ENCODE results near the gene LGALS3.

Gene LGALS3

GRCh38 chr14:55115460-55115859 lies 13.6 kb upstream of the LGALS3 start:
- DNase-seq, result no peak

DNA sequence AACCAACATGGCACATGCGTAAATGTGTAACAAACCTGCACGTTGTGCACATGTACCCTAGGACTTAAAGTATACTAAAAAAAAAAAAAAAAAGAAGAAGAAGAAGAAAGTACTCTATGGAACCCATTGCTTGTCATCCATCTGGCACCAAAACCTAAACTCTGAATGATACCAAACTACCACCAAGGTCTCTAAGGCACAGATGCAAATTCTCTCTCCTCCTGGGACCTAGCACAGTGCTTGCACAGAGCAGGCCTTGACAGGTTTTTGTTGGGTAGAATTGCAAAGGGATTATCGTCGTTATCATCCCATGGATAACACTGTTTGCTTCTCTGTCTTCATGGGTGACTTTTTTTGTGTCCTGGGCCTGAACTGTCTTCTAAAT lies 13.2 kb upstream of the LGALS3 start:
- no peak for DNase-seq

DNA sequence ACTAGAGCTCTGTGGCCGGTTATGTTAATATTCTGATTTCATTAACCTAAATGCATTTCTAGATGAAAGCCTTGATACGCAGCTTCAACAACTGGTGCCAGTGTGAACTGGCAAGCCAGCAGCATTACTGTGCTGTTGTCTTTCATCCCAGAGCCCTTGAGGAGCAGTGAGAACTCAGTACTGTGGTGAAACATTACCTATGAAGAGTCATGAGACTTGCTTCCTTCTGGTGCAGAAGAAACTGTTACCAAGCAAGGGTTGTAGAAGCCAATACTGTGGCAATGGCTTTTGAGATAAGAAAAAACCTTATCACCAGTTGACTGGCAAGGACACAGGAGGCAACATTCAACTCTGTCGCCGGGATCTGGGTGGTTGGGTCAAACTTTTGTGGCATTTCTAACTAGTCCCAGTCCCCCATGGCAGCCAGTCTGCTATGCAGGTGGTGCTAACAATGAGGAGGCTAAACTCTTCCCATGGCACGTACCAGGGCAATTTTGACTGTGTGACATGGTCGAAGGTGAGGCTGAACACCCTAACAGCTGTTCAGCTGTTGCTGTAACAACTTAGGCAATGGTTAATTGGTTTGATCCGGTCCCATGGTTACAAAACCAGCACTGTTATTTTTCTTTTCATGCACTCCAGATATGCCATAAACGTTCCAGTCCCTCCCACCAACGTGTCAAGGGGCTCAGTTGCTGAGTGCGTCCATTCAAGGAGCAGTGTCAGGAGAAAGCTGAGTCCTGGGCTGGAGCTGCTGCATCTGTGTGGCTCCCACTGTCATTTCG lies 12.6 kb upstream of the LGALS3 start:
- no peak for DNase-seq

DNA sequence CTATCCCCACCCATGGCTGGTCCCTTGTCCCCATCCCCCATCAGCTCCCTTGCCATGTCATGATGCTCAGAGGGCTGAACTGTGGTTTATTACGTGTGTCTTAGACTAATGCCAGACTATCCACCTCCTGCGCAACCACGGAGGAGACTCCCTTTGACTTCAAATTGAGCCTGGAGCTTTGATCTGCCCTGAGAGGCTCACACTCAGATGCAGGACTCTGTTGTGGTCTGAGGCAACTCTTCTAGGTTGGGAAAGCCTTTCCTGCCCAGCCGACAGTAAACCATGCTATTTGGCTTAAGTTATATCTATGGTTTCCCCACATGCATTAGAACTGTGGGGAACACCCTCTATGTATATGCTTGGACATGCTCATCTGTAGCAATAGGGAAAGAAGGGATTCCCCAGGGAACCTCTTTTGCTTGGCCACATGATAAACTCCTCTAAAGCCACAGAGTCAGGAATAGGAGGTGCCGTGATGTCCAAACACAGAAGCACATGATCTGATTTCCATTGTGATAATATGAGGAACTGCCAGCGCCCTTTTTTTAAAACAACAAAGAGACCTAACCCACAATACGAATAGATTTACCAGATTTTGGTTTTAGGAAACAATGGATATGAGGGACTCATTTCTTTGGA lies 11.1 kb upstream of the LGALS3 start:
- DNase-seq, result no peak

GRCh38 chr14:55118761-55119160 lies 10.3 kb upstream of the LGALS3 start:
- no peak for DNase-seq

- DNase-seq, result no peak
Observed at GRCh38 chr14:55120571-55121495, 8.2 kb upstream of the LGALS3 start.

DNA sequence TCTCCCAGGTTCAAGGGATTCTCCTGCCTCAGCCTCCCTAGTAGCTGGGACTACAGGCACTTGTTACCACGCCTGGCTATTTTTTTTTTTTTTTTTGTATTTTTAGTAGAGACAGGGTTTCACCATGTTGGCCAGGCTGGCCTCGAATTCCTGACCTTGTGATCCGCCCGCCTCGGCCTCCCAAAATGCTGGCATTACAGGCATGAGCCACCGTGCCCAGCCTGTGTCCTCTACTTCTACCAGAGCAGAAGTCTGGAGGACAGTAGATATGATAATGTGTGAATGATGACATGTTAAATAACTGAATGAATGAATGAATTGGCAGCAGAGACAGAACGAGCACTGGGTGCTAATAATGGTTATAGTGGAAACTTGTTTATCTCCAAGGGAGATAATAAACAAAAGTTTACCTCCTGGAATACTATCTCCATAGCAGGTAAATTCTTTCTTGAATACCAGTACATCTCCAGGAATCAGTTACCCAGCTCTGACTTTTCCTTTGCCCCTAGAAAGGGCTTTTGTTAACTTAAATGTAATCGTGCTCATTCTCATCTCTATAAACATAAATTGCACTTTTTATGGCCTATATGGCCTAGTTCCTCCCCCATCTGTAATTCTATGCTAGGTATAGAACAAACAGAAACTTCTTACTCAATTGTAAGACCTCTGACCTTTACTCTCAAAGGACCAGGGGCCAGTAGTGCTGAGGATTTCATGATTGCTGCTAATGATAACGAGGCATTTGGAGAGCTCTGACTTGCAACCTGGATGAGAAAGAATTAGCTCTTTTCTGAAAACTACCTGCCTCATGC lies 7.2 kb upstream of the LGALS3 start:
- DNase-seq, result no peak

GRCh38 chr14:55122440-55122986 lies 6.5 kb upstream of the LGALS3 start:
- no peak for DNase-seq

DNA sequence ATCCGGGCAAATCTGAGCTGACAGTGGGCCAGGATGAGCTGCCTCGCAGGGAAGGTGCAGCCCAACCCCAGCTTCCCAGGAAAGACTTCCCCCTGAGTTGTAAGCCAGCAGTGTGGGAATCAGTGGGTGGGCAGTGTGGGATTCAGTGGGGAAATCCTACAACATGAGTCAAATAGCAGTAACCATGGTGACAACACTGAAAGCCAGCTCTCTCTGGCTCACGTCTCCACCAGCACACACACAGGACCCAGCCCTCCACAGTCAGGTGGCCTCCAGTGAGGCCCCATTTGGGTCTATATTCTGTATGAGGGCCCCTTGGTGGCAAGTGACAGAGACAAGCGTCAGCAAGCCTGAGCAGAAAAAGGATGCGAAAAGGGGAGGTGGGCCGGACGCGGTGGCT lies 6.0 kb upstream of the LGALS3 start:
- no peak for DNase-seq

DNA sequence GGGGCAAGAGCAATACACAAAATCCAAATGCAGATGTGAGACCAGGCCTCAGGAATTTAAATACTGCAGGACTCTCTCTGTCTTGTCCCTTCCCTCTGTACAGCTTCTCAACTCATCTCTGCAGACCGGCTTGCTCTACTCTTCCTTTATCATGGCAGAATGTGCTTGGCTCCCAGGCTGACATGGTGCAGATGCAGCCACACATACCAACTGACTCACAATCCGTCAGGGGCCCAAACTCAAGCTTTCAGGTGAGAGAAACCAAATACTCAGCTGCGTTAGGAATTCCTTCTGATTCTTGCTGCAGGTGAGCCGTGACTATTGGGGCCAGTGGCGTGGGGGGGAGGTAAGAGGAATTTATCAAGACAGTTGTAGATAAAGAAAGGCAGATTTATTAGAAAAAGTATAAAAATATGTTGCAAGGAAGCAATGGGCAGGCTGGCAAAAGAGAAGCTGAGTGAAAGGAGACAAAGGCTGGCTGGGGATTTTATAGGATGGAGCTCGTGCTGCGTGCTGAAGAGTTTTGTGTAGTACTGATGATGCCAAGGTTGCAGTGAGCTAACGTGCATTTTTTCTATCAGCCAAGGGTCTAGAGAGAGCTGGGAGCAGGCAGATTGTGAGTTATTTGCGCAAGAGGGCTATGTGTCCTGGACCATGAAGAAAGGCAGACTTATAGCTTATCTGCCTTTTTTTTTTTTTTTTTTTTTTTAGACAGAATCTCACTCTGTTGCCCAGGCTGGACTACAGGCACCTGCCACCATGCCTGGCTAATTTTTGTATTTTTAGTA lies 5.0 kb upstream of the LGALS3 start:
- DNase-seq, result no peak

DNA sequence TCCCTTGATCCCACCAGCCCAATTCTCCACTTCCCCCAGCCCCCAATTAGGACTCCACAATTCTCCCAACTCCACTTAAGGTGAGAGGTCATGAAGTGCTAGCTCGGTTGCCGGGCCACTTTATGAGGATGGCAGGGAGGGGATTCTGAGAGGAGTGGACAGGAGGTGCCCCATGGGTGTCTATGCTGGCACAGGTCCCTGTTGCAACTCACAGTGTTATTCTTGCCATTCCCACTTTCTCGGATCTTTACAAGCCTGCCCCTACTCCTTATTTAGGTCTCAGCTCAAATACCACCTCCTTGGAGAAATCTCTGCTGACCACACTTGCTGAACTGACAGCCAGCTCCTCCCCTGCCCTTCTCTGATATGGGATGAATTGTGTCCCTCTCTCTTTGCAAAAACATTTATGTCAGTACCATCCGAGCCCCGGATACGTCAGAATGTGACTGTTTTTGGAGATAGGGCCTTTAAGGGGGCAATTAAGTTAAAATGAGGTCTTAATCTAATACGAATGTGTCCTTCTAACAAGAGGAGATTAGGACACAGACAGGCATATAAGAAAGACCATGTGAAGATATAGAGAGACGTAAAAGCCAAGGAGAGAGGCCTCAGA lies 4.2 kb upstream of the LGALS3 start:
- DNase-seq, result no peak

DNA sequence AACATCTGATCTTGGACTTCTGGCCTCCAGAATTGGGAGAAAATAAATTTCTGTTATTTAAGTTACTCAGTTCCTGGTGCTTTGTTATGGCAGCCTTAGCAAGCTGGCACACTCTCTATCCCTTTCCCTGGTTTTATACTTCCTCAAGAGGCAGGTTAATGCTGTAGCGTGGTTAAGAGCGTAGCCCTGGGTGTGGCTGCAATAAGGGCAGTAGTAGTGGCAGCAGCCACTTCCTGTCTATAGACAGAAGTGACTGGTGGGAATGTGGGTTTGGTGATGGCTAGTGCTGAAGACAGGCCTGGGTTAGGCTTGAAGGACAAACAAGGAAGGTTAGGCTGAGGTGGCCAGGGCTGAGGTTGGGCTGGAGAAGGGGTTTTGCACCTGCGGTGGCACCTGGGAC lies 3.6 kb upstream of the LGALS3 start:
- peak in 1 of 5 donors; percentile 52 for DNase-seq

- peak in 1 of 5 donors; percentile 13 for DNase-seq
Observed at GRCh38 chr14:55126034-55126433, 3.0 kb upstream of the LGALS3 start.

DNA sequence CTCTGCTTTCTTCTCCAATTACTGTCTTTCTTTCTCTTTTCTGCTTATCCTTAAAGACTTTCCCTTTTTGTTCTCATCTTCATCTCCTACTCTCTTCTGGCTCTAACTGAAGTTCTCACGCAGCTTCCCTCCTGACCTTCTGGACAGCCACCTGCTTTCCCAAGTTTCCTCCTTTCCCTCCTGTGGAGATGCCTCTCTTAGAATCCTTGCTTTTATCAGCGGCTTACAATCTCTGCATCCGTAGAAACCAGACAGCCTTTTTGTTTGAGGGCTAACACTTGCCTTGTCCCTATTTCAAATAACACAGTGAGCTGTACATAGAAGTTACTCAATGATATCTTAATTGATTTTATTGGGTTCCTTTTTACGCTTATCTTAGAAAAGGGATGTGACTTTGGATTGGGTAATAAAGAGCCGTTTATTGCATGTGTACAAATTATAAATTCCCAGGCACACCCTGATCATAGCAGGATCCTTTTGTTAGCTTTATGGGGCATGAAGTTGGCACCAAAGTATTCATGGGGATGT lies 2.1 kb upstream of the LGALS3 start:
- no peak for DNase-seq

DNA sequence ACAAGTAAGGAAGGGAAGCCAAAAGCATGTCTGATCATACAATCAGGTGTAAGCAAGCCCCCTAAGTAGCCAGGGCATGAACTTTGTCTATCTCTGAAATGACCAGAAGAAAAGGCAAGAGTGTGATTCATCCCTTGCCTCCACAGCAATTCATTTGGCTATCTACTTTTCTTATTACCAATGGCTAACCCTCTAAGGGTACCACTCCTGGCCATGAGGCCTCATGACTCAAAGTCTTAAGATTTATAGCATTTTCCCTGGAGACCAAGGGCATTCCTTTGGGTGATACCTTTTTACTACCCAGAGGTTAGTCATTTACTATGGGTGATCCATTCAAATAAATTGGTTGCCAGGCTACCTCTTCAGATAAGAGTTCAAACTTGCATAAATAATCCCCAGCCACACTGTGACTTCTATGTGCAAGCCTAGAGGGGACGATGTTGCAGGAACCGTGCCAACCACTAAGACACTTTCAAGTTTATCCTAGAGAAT lies 1.5 kb upstream of the LGALS3 start:
- DNase-seq, result no peak

GRCh38 chr14:55128386-55129085 lies 516 bp upstream of the LGALS3 start:
- DNase-seq, result no peak

DNA sequence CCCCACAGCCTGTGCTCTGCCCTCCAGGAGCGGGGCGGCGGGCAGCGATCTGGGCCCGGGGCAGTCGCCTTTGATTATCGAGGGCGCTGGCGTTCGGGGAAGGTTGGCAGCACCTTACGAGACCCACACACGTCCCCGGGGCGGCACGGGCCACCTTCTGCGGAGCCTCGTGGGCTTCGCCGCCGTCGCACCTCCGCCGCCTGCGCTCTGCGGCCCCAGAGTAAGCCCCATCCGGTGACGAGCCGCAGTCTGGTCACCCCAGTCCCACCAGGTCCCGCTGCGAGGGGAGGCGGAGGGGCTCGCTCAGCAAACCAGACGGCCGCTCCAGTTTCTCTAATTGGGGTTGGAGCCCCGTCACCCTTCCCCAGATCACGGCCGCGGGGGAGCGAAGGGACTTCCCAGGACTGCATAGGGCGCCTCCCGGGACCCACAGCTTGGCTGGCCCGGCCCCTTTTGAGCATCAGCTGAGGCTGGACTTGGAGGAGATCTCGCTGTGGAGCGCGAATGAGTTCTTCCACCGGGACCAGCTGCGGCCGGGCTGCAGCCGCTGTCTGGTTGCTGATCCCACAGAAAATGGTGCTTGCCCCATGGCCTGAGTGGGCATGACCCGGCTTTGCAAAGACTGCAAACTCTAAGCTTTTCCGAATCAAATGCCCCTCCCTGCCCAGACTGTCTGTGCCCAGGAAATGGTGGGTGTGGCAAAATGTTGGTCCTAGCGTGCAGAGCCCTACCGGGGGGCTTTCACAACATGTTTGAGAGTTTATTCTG lies 560 bp downstream of the LGALS3 start:
- DNase-seq, result peak; percentile 23 to 49 (median 36)

- no peak for DNase-seq
Observed at GRCh38 chr14:55130196-55130550, 1.1 kb downstream of the LGALS3 start.

All from T-helper 1 cell (primary cell).